ENCODE measurements around the gene SLC9A8. TPM values are rescaled to one million over a fixed set of nuclear protein-coding genes. Genes with fewer than 3 reads are reported as not detected.

Gene SLC9A8
- polyA plus RNA-seq, 1 donor from 2014 or later = 6.7 TPM

DNA sequence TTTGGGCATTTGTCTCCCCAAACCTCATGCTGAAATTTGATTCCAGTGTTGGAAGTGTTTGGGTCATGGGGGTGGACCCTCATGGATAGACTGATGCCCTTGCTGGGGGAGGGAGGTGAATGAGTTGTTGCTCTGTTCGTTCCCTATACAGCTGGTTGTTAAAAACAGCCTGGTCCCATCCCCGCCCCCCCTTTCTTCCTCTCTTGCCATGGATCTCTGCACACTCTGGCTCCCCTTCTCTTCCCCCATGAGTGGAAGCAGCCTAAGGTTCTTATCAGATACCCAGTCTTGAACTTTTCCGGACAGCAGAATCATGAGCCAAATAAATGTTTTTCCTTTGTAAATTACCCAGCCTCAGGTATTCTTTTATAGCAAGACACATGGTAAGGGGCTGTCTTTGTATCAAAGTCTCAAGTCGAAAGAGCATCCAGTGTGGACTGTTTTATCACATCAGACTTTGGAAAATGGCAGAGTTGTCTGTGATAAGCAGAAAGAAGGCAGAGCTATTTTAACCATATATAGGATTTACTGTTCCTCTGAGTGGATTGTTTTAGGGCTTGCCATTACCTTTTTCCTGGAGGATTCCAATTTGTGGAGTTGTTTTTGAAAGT is 31.2 kb downstream of the SLC9A8 start:
- H3K27ac ChIP-seq (ENCODE audit: low read length) = no peak overlapping the region
- H4K20me1 ChIP-seq (ENCODE audit: insufficient read depth) = no peaks in the 10 kb centered on the region
- H3K9me3 ChIP-seq (ENCODE audit: low read length) = no peaks in the 10 kb centered on the region
- H3K4me3 ChIP-seq (ENCODE audit: low read length) = no peak overlapping the region
- no peak overlapping the region for H3K4me2 ChIP-seq (ENCODE audit: low read length)
- no peaks in the 10 kb centered on the region for H3K27me3 ChIP-seq (ENCODE audit: insufficient read depth, low read depth, low read length)
- H2AFZ ChIP-seq (ENCODE audit: low read depth, low read length) = no peak overlapping the region
- no peak for TF ChIP-seq RAD21 (conservative IDR thresholded peaks at IDR 0.05)
- no peak overlapping the region for H3K9ac ChIP-seq (ENCODE audit: low read length)
- H3K36me3 ChIP-seq (ENCODE audit: insufficient read depth, low read length) = peaks cover 3% of the 10 kb centered on the region
- no peaks in the 10 kb centered on the region for H3F3A ChIP-seq (ENCODE audit: insufficient read depth, low read length, poor library complexity, severe bottlenecking)
- no peaks in the 10 kb centered on the region for H3K9me2 ChIP-seq (ENCODE audit: insufficient read depth, low read length)
- H3K79me2 ChIP-seq (replicated peaks; ENCODE audit: insufficient read depth, low read length) = no peaks in the 10 kb centered on the region

DNA sequence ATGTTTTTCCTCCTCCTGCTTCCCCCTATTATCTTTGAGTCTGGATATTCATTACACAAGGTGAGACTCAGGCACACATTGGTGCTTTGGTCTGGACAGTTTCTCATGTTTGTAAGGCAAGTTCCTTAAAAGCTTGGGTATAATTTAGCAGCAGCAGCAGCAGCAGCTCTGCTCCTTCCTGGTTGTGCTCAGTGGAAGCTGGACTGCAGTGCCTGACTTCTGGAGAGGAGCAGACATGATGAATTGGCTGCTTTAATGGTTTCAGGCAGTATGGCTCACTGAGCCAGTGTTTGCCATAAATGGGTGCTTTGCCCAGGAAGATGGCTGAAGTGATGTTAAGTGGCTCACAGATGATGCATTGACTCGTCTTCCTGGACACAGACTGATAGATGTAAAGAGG is 32.4 kb downstream of the SLC9A8 start:
- H3K9me2 ChIP-seq (ENCODE audit: insufficient read depth, low read length) = no peaks in the 10 kb centered on the region
- no peak overlapping the region for H3K4me3 ChIP-seq (ENCODE audit: low read length)
- no peaks in the 10 kb centered on the region for H3F3A ChIP-seq (ENCODE audit: insufficient read depth, low read length, poor library complexity, severe bottlenecking)
- no peak overlapping the region for H3K27ac ChIP-seq (ENCODE audit: low read length)
- no peak overlapping the region for H2AFZ ChIP-seq (ENCODE audit: low read depth, low read length)
- no peaks in the 10 kb centered on the region for H3K27me3 ChIP-seq (ENCODE audit: insufficient read depth, low read depth, low read length)
- no peak overlapping the region for H3K9ac ChIP-seq (ENCODE audit: low read length)
- no peak for TF ChIP-seq EZH2 (IDR thresholded peaks at IDR 0.05; ENCODE audit: borderline replicate concordance, insufficient read depth, low read length, poor library complexity, severe bottlenecking)
- TF ChIP-seq TAF1 (IDR thresholded peaks at IDR 0.05; ENCODE audit: low read depth) = no peak
- TF ChIP-seq MXI1 (conservative IDR thresholded peaks at IDR 0.05; ENCODE audit: poor library complexity, severe bottlenecking) = no peak
- TF ChIP-seq SMC3 (conservative IDR thresholded peaks at IDR 0.05; ENCODE audit: poor library complexity) = no peak
- TF ChIP-seq, protein P1, sequence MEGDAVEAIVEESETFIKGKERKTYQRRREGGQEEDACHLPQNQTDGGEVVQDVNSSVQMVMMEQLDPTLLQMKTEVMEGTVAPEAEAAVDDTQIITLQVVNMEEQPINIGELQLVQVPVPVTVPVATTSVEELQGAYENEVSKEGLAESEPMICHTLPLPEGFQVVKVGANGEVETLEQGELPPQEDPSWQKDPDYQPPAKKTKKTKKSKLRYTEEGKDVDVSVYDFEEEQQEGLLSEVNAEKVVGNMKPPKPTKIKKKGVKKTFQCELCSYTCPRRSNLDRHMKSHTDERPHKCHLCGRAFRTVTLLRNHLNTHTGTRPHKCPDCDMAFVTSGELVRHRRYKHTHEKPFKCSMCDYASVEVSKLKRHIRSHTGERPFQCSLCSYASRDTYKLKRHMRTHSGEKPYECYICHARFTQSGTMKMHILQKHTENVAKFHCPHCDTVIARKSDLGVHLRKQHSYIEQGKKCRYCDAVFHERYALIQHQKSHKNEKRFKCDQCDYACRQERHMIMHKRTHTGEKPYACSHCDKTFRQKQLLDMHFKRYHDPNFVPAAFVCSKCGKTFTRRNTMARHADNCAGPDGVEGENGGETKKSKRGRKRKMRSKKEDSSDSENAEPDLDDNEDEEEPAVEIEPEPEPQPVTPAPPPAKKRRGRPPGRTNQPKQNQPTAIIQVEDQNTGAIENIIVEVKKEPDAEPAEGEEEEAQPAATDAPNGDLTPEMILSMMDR (IDR thresholded peaks at IDR 0.05; ENCODE audit: poor library complexity, severe bottlenecking) = no peak
- no peak for TF ChIP-seq POLR2AphosphoS5 (IDR thresholded peaks at IDR 0.05)
- TF ChIP-seq, protein P2, sequence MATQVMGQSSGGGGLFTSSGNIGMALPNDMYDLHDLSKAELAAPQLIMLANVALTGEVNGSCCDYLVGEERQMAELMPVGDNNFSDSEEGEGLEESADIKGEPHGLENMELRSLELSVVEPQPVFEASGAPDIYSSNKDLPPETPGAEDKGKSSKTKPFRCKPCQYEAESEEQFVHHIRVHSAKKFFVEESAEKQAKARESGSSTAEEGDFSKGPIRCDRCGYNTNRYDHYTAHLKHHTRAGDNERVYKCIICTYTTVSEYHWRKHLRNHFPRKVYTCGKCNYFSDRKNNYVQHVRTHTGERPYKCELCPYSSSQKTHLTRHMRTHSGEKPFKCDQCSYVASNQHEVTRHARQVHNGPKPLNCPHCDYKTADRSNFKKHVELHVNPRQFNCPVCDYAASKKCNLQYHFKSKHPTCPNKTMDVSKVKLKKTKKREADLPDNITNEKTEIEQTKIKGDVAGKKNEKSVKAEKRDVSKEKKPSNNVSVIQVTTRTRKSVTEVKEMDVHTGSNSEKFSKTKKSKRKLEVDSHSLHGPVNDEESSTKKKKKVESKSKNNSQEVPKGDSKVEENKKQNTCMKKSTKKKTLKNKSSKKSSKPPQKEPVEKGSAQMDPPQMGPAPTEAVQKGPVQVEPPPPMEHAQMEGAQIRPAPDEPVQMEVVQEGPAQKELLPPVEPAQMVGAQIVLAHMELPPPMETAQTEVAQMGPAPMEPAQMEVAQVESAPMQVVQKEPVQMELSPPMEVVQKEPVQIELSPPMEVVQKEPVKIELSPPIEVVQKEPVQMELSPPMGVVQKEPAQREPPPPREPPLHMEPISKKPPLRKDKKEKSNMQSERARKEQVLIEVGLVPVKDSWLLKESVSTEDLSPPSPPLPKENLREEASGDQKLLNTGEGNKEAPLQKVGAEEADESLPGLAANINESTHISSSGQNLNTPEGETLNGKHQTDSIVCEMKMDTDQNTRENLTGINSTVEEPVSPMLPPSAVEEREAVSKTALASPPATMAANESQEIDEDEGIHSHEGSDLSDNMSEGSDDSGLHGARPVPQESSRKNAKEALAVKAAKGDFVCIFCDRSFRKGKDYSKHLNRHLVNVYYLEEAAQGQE (IDR thresholded peaks at IDR 0.05; ENCODE audit: borderline replicate concordance) = no peak
- no peak for TF ChIP-seq RAD21 (conservative IDR thresholded peaks at IDR 0.05)
- no peak for TF ChIP-seq EP300 (conservative IDR thresholded peaks at IDR 0.05; ENCODE audit: poor library complexity, severe bottlenecking)
- H3K9me3 ChIP-seq (ENCODE audit: low read length) = no peaks in the 10 kb centered on the region
- H3K79me2 ChIP-seq (replicated peaks; ENCODE audit: insufficient read depth, low read length) = no peaks in the 10 kb centered on the region
- peaks cover 3% of the 10 kb centered on the region for H3K36me3 ChIP-seq (ENCODE audit: insufficient read depth, low read length)
- H3K4me2 ChIP-seq (ENCODE audit: low read length) = no peak overlapping the region
- no peaks in the 10 kb centered on the region for H4K20me1 ChIP-seq (ENCODE audit: insufficient read depth)

Measured in neural cell (in vitro differentiated cells).